C4-2B (cell line): ENCODE data around the gene TOP2B.

Experiments used
- H3K27ac ChIP-seq: fragments of 450-650 bp; 2 replicates; pipeline ENCODE4 v1.5.1; 2017
- CTCF ChIP-seq: fragments of 450-650 bp; conservative IDR thresholded peaks from 2 replicates; pipeline ENCODE4 v1.5.1; 2017; ENCODE audit warnings: mild to moderate bottlenecking
- ZFX ChIP-seq: fragments of 450-650 bp; IDR thresholded peaks from 2 replicates; pipeline ENCODE4 v1.6.1; 2017

Gene TOP2B

GRCh38 chr3:25571285-25571684 is 93.4 kb downstream of the TOP2B start:
- TF ChIP-seq ZFX (no peak), CTCF (no peak)
- H3K27ac ChIP-seq, result no peak overlapping the region

DNA sequence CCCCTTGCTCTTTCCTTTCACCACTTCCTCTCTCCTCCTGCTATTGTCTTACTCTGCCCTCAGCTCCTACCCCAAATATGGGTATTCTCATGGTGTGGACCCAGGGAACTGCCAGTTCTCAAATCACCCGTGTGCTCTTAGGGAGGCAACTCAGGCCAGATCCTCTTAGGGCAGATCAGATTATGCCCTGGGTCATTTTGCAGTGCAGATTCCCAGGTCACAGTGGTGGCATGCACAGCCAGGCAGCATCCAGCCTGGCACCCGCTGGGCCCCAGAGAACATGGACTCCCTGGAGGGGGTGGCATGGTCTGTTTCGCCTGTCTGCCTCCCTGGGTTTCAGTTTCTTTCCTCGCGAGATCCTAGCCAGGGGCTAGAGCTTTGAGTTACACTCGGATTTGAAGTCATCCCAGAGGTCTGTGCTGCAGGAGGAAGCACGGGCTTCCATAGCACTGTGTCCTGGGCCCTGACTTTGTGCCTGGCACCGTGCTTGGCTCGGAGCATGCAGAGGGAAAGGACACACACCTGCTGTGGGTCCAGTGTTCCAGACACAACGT is 96.1 kb downstream of the TOP2B start:
- H3K27ac ChIP-seq, result no peak overlapping the region
- TF ChIP-seq CTCF (no peak), ZFX (no peak)

GRCh38 chr3:25567806-25568524 is 96.7 kb downstream of the TOP2B start:
- H3K27ac ChIP-seq, result no peak overlapping the region
- no peak for TF ChIP-seq CTCF
- TF ChIP-seq ZFX, result no peak

DNA sequence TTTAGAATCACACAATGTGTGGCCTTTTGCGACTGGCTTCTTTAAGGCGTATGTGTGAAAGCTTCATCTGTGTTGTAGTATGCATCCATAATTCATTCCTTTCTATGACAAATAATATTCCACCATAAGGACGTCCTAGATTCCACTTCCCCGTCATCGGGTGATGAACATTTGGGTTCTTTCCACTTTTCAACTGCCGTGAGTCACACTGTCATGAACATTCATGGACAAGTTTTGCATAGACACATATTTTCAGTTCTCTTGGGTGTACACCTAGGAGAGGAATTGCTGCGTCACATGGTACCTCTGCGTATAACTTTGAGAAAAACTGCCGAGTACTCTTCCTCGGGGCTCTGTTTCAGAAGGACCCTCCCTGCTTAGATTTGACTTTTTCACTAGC is 97.3 kb downstream of the TOP2B start:
- TF ChIP-seq ZFX (no peak), CTCF (no peak)
- no peak overlapping the region for H3K27ac ChIP-seq

DNA sequence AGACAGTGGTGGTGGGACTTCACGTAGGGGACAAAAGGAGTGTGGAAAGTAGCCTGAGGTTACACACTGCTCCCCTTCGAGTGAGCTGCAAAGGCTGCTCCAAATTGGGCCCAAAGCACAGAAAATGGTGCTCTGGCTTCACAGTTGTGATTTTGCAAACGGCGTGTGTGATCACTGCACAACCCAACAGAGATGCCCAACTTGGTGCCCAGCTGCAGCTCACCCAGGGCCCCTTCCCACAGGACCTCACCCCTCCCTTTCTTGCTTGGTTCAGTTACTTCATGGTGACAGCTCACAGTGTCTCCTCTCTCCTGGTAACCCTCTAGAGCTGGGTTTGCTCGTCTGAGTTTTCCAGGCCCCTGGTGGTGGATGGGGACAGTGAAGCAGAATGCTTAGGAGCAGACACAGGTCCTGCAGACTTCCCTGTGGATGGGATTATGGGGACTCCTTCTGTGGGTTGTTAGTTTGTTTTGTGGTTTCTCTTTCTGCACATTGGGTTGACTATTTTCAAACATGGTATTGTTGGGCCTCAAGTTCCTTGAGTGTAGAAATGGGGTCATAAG is 98.3 kb downstream of the TOP2B start:
- H3K27ac ChIP-seq, result no peak overlapping the region
- TF ChIP-seq CTCF, result no peak

DNA sequence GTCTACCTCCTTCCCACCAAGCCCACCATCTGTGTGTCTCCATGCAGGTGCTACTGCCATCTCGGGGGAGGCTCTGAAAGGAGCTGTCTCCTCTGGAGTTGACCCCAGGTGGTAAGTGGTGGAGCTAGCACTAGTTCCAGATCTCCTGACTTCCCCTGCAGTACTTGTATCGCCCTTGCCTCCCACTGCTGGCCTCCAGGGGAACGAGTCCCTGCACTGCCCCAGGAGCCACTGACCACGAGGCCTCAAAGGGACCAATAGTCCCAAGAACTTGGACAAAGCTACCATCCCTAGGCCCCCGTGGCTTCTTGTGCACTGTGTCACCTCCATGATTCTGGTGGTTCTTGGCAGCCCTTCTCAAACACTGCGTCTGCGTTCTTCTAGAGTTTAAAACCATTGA is 98.9 kb downstream of the TOP2B start:
- no peak overlapping the region for H3K27ac ChIP-seq
- TF ChIP-seq CTCF, result no peak
- TF ChIP-seq ZFX, result no peak

DNA sequence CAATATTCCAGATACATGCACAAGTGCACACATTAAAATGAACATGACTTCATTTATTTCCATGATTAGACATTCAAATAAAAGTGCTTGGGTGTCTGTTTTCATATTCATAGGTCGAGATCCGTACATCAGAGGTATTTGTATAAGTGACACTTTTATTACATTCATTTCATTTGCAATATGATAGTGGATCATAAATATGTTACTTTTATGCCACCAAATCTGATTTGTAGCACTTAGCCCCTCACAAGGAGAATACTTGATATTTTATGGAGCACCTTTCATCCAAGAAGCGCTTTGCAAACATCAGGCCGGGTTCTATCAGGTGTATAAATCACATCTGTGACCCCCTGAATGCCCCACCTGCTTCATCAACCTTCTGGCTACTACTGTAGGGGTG is 100.6 kb downstream of the TOP2B start:
- TF ChIP-seq ZFX (no peak), CTCF (no peak)
- no peak overlapping the region for H3K27ac ChIP-seq
